Suprapubic skin (tissue), 4 donors: ENCODE data around the gene BACE1.

ENCODE experiments used
- EP300 ChIP-seq: sonication (generic); formaldehyde crosslinking; IDR thresholded peaks from one replicate; pipeline ENCODE4 v1.6.1; 2017; ENCODE audit warnings: antibody characterized with exemption
- POLR2A ChIP-seq, 2 donors: fragments of 450-650 bp; IDR thresholded peaks; one replicate each; pipeline ENCODE4 v1.6.1; 2017; ENCODE audit warnings: antibody characterized with exemption in 2 of 2, mild to moderate bottlenecking in 2 of 2, moderate library complexity in 2 of 2
- POLR2AphosphoS5 ChIP-seq, 3 donors: sonication (generic); formaldehyde crosslinking; IDR thresholded peaks; one replicate each; pipeline ENCODE4 v1.6.1; 2017; ENCODE audit warnings: antibody characterized with exemption in 3 of 3
- TF ChIP-seq, protein P1 (sequence below), 2 donors: fragments of 200-600 bp in 1 of 2; fragments of 450-650 bp in 1 of 2; sonication (generic) in 1 of 2; IDR thresholded peaks; one replicate each; pipeline ENCODE4 v1.5.1; 2016 to 2019; ENCODE audit warnings: antibody characterized with exemption in 2 of 2, mild to moderate bottlenecking in 1 of 2, moderate library complexity in 1 of 2

GRCh38 chr11:117335399-117335798, 19.3 kb upstream of the BACE1 start:
- TF ChIP-seq, protein P1, sequence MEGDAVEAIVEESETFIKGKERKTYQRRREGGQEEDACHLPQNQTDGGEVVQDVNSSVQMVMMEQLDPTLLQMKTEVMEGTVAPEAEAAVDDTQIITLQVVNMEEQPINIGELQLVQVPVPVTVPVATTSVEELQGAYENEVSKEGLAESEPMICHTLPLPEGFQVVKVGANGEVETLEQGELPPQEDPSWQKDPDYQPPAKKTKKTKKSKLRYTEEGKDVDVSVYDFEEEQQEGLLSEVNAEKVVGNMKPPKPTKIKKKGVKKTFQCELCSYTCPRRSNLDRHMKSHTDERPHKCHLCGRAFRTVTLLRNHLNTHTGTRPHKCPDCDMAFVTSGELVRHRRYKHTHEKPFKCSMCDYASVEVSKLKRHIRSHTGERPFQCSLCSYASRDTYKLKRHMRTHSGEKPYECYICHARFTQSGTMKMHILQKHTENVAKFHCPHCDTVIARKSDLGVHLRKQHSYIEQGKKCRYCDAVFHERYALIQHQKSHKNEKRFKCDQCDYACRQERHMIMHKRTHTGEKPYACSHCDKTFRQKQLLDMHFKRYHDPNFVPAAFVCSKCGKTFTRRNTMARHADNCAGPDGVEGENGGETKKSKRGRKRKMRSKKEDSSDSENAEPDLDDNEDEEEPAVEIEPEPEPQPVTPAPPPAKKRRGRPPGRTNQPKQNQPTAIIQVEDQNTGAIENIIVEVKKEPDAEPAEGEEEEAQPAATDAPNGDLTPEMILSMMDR (IDR thresholded peaks at IDR 0.05) = no peak
- TF ChIP-seq EP300 (no peak), POLR2AphosphoS5 (IDR thresholded peaks at IDR 0.05) (no peak), POLR2A (IDR thresholded peaks at IDR 0.05) (no peak)
